ENCODE data around the gene RAC3.

DNA sequence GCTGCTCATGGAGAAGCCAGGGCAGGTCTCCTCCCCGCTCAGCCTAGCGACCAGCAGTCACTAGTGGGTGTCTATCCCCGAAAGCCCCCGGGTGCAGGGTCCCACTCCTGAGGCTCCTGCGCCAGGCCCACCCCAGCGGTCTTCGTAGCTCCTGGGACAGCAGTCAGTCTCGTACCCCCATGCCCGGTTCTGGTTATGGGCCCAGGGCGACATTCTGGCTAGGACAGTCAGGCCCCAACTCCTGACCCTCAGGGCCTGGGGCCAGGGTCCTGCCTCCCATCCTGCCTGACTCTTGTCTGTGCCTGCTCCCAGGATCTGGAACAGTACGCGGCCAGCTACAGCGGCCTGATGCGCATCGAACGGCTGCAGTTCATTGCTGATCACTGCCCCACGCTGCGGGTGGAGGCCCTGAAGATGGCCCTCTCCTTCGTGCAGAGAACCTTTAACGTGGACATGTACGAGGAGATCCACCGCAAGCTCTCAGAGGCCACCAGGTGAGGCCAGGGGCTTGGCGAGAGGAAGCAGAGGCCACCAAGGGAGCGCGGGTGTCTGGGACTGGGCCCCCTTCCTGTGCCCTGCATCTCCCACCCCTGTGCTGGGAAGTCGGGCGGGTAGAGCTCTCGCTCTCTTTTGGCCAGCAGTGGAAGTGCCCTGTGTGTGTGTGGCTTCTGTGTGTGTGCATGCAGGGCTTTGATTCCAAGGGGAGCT, 22.2 kb downstream of the RAC3 start:
- TF ChIP-seq EZH2 (IDR thresholded peaks at IDR 0.05; ENCODE audit: low read length), result no peak
- TF ChIP-seq, protein P1, sequence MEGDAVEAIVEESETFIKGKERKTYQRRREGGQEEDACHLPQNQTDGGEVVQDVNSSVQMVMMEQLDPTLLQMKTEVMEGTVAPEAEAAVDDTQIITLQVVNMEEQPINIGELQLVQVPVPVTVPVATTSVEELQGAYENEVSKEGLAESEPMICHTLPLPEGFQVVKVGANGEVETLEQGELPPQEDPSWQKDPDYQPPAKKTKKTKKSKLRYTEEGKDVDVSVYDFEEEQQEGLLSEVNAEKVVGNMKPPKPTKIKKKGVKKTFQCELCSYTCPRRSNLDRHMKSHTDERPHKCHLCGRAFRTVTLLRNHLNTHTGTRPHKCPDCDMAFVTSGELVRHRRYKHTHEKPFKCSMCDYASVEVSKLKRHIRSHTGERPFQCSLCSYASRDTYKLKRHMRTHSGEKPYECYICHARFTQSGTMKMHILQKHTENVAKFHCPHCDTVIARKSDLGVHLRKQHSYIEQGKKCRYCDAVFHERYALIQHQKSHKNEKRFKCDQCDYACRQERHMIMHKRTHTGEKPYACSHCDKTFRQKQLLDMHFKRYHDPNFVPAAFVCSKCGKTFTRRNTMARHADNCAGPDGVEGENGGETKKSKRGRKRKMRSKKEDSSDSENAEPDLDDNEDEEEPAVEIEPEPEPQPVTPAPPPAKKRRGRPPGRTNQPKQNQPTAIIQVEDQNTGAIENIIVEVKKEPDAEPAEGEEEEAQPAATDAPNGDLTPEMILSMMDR (optimal IDR thresholded peaks at IDR 0.05 in 1 of 3, IDR thresholded peaks at IDR 0.05 in 1 of 3, conservative IDR thresholded peaks at IDR 0.05 in 1 of 3; ENCODE audit: extremely low read depth in 1 of 3, insufficient read depth in 2 of 3, low read length in 3 of 3), result no peak
